ENCODE data around the gene TBC1D7.

Gene TBC1D7

GRCh38 chr6:13319891-13320564 is 8.3 kb downstream of the TBC1D7 start:
- no peak for DNase-seq (ENCODE audit: low read depth in 2 of 2)

- DNase-seq (ENCODE audit: low read depth in 2 of 2) = no peak
Measured at GRCh38 chr6:13318821-13319220, 9.5 kb downstream of the TBC1D7 start.

- no peak for DNase-seq (ENCODE audit: low read depth in 2 of 2)
Measured at GRCh38 chr6:13315896-13316295, 12.4 kb downstream of the TBC1D7 start.

- DNase-seq (ENCODE audit: low read depth in 2 of 2) = no peak
Measured at GRCh38 chr6:13314806-13315205, 13.5 kb downstream of the TBC1D7 start.

GRCh38 chr6:13311155-13311554 is 17.2 kb downstream of the TBC1D7 start:
- no peak for DNase-seq (ENCODE audit: low read depth in 2 of 2)

GRCh38 chr6:13308332-13308731 is 20.0 kb downstream of the TBC1D7 start:
- DNase-seq (ENCODE audit: low read depth in 2 of 2) = no peak

GRCh38 chr6:13307508-13307995 is 20.8 kb downstream of the TBC1D7 start:
- no peak for DNase-seq (ENCODE audit: low read depth in 2 of 2)

GRCh38 chr6:13305791-13306190 is 22.5 kb downstream of the TBC1D7 start:
- no peak for DNase-seq (ENCODE audit: low read depth in 2 of 2)

- no peak for DNase-seq (ENCODE audit: low read depth in 2 of 2)
Measured at GRCh38 chr6:13305288-13305687, 23.0 kb downstream of the TBC1D7 start.

GRCh38 chr6:13304580-13305260 is 23.6 kb downstream of the TBC1D7 start:
- DNase-seq (ENCODE audit: low read depth in 2 of 2) = no peak

- DNase-seq (ENCODE audit: low read depth in 2 of 2) = no peak
Measured at GRCh38 chr6:13304101-13304500, 24.2 kb downstream of the TBC1D7 start.

- DNase-seq (ENCODE audit: low read depth in 2 of 2) = no peak
Measured at GRCh38 chr6:13303668-13304017, 24.7 kb downstream of the TBC1D7 start.

- peak in 1 of 2 donors; percentile 22 for DNase-seq (ENCODE audit: low read depth in 2 of 2)
Measured at GRCh38 chr6:13302751-13303667, 25.3 kb downstream of the TBC1D7 start.

- DNase-seq (ENCODE audit: low read depth in 2 of 2) = no peak
Measured at GRCh38 chr6:13302291-13302690, 26.0 kb downstream of the TBC1D7 start.

GRCh38 chr6:13300643-13301590 is 27.4 kb downstream of the TBC1D7 start:
- no peak for DNase-seq (ENCODE audit: low read depth in 2 of 2)

GRCh38 chr6:13299918-13300317 is 28.4 kb downstream of the TBC1D7 start:
- no peak for DNase-seq (ENCODE audit: low read depth in 2 of 2)

GRCh38 chr6:13299403-13299821 is 28.9 kb downstream of the TBC1D7 start:
- DNase-seq (ENCODE audit: low read depth in 2 of 2) = no peak

GRCh38 chr6:13298446-13298845 is 29.9 kb downstream of the TBC1D7 start:
- DNase-seq (ENCODE audit: low read depth in 2 of 2) = no peak

- DNase-seq (ENCODE audit: low read depth in 2 of 2) = no peak
Measured at GRCh38 chr6:13297391-13297790, 30.9 kb downstream of the TBC1D7 start.

GRCh38 chr6:13296536-13296997 is 31.8 kb downstream of the TBC1D7 start:
- DNase-seq (ENCODE audit: low read depth in 2 of 2) = no peak

- no peak for DNase-seq (ENCODE audit: low read depth in 2 of 2)
Measured at GRCh38 chr6:13295576-13295975, 32.8 kb downstream of the TBC1D7 start.

All from stimulated activated CD4-positive, alpha-beta T cell treated with anti-CD3 and anti-CD28 coated beads, Interleukin-1b, Interleukin-23, amount 100 ng/mL, for 4 hours (primary cell).